NCI-H2171 treated with DMSO at 0.1 percent for 48 hours (cell line): ENCODE data around the gene PID1.

ENCODE experiments used
- DNase-seq: peaks from one replicate; lab custom pipeline; 2025; lab: John Stamatoyannopoulos, UW

Gene PID1, protein sequence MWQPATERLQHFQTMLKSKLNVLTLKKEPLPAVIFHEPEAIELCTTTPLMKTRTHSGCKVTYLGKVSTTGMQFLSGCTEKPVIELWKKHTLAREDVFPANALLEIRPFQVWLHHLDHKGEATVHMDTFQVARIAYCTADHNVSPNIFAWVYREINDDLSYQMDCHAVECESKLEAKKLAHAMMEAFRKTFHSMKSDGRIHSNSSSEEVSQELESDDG

DNA sequence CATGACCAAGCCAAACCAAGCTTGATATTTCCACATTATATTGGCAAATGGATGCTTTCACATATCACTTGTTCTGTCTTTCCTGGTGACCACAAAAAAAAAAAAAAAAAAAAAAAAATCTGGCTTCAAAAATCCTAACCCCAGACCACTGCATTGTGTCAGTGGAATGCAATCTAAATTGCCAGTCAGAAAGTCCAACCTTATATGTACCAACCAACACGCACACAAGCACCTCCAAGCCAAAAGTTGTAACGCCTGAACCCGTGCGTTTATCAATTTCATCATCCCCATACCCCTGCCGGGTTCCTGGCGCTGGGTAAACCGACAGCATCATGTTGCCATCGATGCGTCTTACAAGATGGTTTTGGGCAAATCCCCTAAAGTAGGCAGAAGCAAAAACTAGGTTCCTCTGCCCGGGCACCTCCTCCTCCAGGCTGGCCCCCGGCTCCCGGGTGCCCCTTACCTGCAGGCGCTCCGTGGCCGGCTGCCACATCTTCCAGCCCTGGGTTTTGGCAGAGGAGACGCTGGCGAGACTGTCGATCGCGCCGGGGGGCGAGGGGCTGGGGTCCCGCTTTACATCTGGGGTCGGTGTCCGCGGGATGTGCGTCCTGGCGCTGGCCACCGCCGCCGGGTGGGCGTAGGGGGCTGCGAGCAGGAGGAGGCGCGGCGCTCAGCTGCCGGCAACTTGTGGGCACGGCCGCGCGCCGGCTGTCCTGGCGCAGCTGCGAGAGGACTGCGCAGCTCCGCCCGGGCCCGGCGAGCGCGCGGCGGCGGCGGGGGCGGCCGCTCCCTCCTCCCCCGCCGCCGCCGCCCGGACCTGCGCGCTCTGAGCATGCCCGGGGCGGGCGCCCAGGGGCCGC is at the start of gene PID1:
TSS of gene PID1 (minus strand) at position 737 of the 860 bp plus-strand sequence. CDS start at position 493, 244 bp downstream.
- no peak for DNase-seq

DNA sequence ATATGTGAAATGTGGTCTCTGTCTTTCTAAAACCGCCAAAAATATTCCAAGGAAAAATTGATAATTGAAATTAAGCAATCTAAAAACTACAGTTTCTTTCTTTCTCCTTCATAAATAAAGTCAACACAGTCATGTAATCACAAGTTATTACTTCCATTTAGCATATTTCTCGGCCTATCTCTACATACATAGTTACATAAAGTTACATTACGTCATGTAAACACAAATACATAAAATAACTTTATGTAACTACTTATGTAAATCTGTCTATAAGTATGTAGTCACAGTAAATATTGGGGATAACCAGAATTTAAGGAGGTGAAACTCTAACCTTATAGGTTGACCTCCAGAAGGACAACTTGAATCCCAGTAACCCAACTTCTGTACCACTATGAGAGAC is 48.5 kb upstream of the PID1 start:
- DNase-seq, result no peak

DNA sequence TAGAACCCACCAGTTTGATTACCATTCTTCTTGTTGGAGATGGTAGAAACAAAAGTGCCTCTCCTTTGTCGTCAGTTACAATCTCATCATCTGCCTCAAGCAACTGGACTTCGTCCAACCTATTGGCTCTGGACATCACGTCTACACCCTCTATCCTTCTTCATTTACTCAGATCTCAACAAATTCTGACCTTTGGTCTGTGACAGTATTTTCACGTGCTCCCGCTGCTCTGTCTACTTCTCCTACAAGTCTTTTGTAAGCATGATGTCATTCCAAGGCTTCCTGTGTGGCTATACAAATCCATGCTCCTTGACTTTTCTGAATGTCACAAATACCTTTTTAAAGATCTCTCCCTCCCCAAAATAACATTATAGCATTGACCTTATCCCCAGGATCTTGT is 43.0 kb upstream of the PID1 start:
- DNase-seq, result no peak

DNA sequence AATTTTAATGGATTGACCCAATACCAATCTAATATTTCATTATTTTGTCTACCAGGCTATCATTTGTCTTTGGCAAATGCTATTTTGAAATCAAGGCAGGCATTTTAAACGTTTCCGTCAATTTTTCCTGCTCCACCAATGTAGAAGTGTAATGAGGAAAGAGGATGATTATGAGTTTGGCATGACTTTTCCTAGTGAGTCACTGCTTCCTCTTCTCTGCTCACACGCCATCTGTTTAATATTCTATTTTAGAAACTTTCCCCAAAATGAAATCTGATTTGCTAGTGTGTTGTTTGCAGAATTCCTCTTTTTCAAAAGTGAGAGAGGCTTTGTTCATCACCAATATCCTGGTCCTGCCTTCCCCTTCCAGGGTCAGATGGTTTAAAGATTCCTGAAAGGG is 42.5 kb upstream of the PID1 start:
- no peak for DNase-seq

DNA sequence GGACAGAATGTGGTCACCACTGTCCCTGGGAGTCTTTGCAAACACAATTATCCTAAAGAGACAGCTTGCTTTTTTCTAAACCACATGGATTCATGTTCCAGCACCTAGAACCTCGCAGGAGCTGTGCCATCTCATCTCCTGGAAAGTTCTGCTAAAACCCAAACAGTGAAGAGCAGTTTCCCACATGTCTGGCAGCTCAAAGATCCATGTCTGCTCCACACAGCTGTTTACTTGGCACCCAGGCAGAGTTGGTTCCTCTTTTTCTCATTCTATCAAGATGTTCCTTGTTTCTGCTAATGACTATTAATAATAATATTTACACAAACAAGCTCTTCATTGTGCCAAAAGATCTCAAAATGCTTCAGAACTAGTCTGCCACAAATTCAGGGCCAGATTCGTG is 30.1 kb upstream of the PID1 start:
- DNase-seq, result no peak

DNA sequence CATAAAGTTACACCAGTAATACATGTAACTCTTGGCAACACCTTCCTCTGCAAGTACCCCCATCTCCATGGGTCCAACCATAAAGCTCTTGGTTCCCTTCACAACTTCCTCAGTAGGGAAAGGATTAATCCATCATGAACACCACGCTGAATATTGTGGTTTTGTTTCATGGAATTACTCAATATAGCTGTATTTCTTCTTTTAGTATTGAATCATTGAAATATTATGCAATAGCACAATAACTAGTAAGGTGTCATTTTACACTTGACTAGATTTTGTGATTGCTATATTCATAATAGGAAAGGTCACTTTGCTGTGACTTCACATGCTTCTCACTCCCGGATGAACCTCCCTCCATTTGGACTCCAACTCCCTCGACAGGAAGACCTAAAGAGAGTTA is 29.7 kb upstream of the PID1 start:
- DNase-seq, result no peak

DNA sequence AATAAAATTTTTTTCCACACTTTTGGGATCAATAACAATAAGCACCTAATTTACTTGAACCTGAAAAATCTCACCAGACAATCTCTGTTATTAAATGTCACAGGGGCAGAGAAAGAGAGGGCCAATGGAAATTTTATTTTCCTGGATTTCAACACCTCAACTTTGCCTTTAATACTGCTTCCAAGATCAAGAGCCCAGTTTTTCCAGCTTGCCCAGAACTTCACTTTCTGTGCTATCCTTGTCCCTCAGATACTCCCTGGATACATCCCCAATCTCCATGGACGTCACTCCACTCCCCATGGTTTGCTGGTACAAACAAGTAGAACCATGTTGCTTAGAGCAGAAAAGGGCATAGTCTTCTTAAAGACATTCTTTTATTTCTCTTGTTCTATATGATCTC is 29.3 kb upstream of the PID1 start:
- DNase-seq, result no peak

DNA sequence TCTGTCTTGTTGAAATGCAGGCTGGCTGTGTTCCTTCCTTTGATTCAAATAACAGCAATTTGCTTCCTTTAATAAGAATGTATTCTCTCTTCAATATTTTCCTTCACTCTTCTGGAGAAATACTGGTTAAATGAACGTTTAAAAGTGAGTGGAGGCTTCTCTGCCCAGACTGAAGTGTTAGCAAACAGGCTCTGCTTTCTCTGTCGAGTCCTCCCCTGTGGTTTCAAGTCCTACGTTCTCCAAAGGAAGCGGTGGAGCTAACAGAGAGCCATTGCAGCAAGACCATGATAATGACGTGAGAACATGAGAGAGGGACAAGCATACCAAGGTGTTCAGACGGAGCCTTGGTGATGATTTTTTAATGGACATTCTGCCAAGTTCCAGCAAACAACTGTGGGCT is 26.2 kb upstream of the PID1 start:
- no peak for DNase-seq

DNA sequence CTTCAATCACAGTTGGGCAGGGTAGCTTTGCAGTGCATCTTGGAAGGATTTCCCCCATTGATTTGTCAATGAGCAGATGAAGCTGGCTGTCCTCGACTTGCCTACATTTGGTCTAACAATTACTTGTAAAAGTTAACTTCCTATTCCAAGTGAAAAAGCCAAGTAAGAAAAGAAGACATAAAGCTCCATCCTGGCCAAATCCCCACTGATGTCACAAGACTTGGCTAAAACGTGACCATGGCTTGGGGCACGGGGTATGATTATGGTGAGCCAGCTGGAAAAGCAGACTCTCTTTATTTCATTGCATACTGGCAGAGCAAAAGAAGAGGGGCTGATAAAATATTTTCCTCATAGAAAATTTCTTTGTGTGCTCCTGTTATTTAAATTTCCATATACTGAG is 25.4 kb upstream of the PID1 start:
- no peak for DNase-seq

DNA sequence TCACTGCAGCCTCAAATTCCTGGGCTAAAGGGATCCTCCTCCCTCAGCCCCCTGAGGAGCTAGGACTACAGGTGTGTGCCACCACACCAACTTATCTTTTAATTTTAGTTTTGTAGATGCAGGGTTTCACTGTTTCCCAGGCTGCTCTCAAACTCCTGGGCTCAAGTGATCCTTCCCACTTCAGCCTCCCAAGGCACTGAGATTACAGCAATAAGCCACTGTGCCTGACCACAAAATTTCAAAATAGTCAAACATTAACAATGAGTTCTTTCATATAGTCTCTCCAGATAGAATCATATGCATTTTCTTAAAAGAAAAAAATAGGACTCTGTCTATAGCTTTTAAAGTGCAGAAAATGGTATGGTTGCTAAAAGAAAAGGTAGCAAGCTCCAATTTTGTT is 24.9 kb upstream of the PID1 start:
- DNase-seq, result no peak

DNA sequence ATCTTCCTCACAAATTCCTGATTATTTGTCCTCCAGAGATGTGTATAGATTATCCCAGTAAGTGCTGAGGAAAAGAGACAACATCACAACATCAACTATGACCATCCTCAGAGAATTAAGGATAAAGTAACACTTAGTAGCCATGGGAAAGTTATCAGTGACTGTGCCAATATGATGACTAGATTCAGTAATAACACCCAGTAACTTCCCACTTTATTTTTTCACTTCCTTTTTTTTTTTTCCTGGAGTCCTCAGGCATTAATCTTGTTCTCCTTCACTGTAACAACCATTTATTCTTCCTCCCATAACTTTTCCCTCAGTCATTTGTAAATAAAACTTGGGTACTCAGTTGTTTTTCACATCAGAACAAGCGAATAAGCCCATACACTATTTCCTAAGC is 16.7 kb upstream of the PID1 start:
- no peak for DNase-seq

DNA sequence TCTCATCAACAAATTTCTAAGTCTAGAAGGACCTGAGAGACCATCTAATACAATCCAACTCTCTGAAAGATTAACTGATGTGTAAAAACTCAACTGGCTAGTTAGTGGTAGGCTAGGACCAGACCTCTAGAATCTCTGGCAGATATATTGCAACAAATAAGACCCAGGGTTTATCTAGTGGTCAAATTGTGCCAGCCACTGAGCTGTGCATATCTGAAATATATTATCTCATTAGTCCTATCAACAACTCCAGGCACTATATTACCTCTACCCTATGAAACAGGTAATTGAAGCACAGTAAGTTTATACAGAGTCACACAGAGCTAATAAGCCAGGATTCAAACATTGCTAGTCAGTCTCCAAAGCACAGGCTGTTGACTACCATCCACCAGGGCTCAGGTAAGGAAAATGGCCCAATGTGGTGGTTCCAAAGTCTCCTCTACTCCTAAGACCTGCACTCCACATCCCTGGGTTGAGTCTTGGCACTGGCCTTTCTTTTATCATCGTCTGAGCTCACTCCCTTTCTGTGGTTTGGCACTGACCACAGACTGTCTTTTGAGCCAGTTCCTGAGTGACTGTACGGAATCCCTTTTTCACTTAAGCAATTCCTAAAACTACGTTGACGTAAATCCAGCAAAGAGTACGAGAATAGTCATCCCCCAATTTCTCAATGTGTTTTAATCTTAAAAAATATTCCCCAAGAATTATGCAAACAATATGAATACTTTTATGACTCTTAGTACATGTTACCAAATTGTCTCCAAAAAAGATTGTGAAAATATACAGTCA is 11.9 kb upstream of the PID1 start:
- DNase-seq, result no peak

DNA sequence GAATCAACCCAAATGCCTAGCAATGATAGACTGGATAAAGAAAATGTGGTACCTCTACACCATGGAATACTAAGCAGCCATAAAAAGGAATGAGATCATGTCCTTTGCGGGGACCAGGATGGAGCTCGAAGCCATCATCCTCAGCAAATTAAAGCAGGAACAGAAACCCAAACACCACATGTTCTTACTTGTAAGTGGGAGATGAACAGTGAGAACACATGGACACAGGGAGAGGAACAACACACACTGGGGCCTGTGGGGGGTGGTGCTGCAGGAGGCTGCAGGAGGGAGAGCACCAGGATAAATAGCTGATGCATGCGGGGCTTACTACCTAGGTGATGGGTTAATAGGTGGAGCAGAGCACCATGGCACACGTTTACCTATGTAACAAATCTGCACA is 8.4 kb upstream of the PID1 start:
- no peak for DNase-seq

DNA sequence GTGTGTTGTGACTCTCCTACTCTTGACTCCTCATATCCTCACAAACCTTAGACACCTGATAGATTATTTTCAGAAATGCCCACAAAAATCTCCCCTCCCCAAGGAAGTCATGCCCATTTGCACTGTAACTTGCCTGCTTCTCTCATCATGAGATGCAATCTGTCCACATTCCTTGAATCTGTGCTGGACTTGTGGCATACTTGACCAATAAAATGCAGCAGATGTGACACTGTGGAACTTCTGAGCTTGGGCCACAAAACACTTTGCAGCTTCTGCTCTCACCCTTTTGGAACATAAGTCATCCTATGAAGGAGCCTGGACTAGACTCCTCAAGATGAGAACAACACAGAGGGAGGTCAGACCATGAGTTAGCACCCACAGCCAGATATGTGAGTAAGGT is 4.4 kb upstream of the PID1 start:
- DNase-seq, result no peak

DNA sequence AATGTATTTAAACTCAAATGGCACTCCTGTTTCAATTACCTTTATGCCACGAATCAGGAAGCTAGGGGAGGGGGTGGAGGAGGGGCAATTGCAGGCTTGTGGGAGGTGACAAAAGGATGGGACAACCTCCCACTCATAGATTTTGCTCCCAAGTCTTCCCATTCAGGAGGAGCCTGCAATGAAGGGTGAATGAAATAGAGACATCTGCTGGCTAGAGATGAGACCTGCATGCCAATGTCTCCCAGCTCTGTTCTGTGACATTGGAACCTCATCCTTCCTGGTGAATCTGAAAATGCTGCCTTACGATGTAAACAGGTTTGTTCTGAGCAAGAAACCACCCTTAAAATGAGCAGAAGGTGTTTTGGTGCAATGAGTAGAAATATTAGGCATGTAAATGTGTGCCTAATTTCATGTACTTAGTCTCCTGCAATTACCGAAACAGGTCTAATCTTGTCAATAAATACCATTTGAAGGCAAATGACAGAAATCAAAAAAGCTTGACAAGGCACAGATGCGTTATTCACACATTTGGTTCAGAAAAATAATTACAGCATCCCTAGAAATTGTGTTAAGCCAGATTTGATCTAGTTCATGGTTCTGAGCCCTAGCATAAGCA is 2.7 kb upstream of the PID1 start:
- peak; percentile 3 for DNase-seq

DNA sequence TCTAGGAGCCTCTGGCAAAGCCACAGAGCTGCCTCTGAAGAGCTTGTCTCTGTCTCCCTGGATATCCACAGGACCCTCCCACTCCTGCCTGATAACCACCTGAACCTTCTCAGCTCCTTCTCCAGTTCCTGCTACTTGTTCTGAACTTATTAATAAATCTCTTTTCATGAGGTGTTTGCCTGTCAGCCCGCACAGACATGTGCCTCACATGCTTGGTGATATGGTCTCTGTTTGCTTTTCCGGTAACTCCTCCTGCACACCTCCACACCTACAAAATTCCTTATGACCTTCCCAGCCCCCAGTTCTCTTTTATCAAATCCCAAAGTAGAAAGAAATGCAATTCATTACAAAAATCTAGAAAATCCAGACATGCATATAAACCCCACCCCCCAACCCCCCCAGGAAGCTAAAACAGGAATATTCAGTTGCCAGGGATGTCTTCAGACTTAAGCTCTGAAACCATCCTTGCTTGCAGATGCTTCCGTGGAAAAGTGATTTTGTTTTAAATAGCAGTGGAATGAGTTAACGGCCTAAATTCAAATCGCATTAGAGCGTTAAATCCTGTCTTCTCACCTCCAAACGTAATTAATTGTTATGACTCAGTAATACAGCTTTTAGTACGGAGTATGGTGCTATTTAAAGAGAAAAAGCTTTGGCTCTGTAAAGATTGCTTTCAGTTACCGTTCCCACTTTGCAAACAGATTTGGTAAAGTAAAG is 2.1 kb upstream of the PID1 start:
- no peak for DNase-seq

DNA sequence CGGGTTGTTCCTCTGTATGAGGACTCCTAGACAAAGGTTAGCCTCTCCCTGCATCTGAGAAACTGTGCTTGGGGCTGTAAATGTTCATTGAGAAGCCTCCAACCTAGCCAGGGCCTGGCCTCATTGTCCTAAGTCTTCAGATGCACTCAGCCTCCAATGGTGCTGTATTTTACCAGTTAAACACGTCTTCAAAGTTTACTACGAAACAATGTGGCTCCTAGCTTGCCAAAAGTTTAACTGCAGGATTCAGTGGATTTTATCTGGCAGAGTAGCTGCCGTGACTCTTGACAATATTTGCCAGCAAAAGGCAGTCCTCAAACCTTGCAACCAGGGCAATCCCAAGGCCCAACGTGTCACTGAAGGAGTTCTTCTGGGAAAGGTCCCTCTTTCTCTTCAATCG is 1.1 kb downstream of the PID1 start:
- no peak for DNase-seq

DNA sequence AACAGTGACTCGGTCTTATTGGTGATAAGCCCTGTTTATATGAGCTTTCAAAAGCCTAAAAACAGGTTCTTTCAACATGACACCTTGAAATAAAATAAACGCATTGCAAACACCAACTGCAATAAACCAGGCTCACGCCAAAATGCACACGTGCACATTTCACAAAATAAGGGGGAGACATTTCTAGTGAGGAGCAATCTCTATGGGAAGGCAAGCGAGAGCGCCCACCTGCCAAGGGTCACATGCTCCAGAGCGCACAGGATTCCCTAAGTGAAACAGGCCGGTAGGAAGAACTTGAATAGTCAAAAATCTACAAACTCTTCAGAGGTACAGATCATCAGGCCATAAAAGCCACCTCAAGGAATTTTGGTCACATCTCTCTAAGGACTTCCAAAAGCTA is 1.9 kb downstream of the PID1 start:
- no peak for DNase-seq

DNA sequence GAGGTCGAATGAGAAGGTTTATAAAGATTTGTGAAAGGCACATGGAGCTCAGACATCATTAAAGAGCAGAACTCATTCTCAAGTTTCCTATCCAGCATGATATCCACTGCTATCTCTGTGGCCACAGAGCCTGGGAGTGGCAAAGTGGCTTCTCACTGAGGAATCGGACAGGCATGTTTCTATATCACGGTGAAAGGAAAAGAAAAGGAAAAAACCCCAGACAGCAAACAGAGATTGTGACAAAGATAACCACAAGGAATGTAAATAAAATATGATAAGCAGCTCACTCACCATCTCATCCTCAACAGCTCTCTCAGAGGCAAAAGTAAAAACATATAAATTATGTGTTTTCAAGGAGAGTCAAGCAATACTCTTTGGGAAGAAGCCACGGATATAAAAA is 2.5 kb downstream of the PID1 start:
- no peak for DNase-seq

DNA sequence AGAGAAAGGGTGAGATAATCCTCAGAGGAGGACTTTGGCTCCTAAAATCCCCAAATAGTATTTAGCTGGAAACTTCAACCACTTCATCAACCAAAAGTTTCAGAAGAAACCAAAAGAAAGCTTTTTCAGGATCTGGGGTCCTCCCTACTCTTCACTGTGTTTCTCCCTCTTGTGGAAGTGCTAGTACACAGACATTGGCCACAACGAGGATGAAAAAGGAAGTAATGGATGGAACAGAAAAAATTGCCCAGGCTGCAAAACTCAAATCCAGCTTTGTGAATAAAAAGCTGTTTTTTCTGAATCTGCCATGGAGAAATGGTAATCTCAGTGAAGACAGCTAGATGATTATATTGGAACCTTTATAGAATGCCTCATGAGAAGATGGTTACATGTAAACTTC is 4.0 kb downstream of the PID1 start:
- DNase-seq, result no peak

DNA sequence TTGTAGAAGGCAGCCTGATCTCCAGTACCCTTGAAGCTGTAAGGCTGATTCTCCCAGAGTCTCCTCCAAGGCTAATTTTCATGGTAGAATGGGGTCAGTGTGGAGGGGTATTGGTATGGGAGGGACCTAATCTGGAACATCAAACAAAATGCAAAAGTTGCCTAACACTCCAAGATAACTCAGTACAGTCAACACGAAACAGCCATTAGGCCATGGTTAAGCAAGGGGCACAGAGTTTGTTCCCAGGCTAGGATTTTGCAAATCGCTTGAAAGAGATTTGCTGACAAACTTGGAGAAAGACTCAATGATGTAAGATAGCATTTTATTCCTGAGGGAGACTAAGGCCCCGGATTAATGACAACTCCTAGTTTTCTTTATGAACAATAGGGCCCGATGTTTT is 5.4 kb downstream of the PID1 start:
- no peak for DNase-seq

DNA sequence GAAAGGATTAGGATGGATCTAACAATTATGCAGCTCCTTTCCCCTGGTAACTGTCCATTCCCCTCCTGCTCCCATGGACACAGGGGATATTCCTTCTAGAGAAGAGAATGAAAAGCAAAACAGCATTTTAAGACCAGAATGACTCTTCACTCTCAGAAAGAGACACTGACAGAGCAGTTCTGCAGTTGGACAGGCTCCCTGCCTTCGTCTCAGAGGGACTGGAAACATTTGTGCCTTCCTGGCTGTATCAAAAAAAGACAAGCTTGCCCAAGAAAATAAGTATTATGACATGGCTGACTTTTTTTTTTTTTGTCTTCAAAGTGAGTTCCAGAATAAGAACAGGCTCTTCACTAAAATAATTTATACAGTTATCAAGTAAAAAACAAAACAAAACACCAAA is 9.5 kb downstream of the PID1 start:
- no peak for DNase-seq
